ENCODE data around the gene MVK. TPM values are rescaled to one million over a fixed set of nuclear protein-coding genes. Genes with fewer than 3 reads are reported as not detected.
A peak's percentile ranks its signal among the peaks of the same experiment; 100 is the strongest.

MVK gene
- polyA plus RNA-seq (ENCODE audit: insufficient read length) = 15.6 TPM

DNA sequence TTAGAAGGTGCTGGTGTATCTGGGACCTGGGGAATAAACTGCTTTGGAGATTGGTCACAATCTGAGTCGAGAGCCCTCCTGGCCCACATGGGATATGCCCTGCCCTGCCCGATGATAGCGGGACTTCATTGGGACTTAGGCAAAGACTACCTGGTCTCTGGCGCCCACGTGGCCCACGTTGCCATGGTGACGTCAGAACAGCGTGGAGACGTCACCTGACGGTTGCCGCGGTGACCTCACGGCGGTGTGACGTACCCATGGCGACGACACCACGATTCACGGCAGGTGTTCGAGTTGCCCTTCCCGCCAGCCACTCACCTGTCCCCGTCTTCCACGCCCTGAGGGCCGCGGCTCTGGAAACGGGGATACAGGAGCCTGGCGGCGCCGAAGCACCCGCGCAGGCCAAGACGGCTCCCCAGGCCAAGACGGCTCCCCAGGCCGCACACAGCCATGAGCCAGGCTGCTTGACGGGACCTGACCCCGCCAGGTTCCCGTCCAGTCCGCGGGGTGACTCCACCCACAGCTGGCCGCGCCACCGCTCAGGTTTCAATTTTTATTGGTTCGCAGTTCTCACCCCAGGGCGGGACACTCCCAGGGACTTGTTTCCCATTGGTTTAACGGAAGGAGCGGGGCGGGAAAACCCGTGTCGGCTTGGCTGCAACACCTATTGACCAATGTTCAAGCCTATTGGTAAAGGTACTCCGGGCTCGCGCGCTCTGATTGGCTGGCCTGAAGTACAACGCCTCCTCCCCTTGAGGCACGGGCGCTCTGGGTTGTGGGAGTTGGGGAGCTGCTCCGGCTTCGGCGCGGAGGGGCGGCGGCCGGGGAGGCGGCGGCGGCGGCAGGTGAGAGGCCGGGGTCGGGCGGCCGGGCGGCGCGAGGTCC, at the start of gene MVK, which contains the start of gene MMAB:
Gene MVK, plus strand, starts transcription at position 766 of the 885 bp plus-strand sequence. CDS start 1,029 bp downstream, outside the sequence.
Gene MMAB, minus strand, starts transcription at position 476 of the 885 bp plus-strand sequence. Its CDS starts 24 bp downstream, at position 452.
- DNase-seq (ENCODE audit: low read depth) = peak; percentile 96

DNA sequence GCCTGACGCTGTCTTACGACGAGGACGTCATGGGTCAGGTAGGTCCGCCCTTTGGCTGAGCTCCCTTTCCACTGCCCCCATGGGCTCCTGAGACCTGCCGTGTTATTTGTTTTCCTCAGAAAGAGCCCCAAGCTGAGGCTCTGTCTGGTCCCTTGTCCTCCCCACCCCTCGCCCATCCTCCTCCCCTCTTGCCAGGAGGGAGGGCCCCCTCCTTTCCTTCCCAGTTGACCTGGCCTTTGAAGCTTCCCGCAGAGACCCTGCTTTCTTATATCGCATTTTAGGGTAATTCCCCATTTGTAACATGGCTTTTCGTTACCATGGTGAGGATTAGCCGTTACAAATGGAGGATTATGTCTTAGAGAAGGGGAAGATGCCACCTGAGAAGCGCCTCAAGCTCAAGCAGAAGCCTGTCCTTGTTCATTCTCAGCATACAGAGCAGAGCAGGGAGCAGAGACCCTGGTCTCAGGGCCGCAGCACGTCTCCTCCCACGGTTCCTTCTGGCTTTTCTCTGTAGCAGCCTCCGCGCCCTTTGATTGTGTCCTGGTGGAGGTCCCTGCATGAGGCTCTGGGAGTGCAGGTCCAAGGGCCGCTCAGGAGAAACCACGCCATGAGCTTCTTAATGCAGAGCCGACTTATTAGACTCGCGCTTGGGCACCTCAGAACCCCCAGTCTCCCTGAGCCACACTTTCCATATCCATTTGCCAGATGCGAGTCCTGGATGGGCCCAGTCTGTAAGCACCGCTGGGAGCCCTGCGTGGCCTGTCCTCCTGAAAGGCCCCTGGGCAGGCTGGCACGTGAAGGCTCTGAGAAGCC, 48.9 kb upstream of the MVK start:
- DNase-seq (ENCODE audit: low read depth) = no peak

DNA sequence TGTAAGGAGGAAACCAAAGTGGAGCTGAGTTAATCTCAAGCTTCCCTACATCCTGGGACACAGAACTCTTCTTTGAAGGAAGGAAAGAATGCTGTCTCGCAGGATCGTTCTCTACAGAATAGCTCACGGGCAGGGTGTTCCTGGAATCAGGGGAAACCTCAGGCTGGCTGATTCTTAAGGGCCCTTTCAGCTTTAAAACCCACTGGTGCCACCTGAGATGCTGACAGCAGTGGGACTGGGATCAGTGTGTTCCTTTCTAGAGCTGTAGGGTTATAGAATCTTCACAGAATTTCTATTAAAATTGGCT, 48.4 kb upstream of the MVK start:
- no peak for DNase-seq (ENCODE audit: low read depth)

DNA sequence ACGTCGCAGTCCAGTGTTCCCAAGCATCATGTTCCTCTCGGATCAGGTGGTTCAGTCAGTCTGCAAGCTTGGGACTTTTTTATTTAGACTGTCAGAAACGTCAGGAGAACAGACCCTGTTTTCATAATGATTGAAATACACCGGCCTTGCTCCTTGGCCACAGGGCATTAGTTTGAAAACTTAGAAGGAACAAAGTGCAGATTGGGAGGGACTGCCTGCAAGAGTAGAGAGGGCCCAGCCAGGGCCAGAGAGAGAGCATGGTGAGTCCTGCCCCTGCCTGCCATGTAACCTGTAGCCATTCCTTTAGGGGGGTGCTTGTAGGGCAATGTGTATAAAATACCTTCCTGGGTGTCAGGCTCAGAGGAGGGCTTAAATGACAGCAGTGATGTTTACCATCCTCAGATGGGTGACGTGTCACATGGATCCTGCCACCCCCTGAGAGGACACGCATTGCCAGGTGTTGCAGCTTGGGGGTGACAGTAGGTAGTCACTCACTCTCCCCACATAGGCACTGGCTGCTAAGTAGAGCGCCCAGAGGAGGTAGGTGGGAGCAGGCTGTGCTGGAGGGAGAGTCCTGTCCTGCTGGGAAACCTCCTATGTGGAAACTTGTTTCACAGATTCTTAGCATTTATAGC, 46.0 kb upstream of the MVK start:
- no peak for DNase-seq (ENCODE audit: low read depth)

DNA sequence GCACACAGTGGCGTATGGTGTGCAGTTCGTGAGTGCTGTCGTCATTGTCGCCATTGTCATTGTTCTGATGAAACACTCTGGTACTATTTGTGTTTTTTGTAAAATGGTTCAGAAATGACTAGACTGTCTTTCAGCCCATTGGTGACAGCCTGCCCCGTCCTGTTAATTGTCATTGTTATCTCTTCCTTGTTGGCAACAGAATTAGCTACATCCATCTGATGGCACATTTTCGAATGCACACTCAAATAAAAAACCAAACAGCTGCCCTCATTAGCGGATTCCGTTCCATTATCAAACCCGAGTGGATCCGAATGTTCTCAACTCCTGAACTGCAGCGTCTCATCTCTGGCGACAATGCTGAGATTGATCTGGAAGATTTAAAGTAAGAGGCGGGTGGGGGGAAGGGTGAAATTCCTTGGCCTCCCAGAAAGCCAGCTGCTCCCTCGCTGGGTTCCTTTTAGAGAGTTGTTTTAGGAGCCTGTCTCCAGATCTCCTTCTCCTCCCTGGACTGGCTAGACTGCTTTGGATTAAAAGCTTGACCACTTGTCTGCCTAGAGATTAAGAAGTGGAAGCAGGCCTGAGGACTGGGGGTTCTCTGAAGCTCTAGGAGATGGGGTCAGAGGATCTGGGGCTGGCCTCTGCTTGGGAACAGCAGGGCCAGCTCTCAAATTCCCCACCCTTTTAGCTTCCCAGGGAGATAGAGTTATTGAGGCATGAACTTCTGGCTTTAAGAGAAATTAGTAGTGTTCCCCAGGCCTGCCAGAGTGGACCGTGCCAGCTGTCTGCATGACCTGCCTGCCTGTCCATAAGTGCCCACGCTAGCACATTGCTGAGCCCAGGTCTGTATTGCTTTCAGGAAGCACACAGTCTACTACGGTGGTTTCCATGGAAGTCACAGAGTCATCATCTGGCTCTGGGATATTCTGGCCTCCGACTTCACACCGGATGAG, 43.6 kb upstream of the MVK start:
- DNase-seq (ENCODE audit: low read depth) = no peak

DNA sequence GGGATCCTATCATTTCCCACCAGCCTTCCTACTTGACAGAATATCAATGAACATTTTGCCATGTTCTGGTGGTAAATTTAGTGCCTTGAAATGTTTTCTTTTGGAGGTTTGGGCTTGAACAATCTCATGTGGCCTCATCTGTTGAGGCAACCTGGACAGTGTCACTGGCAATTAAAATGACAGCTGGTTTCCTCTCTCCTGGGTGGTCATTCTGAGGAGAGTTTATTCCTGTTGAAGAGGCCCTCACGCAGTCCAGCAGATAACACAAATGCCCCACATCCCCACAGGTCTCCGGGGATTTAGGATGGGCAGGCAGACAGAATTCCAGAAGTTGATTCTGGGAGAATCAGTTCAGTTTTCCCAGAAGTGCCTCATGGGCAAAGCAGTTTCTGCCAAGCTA, 42.2 kb upstream of the MVK start:
- no peak for DNase-seq (ENCODE audit: low read depth)

DNA sequence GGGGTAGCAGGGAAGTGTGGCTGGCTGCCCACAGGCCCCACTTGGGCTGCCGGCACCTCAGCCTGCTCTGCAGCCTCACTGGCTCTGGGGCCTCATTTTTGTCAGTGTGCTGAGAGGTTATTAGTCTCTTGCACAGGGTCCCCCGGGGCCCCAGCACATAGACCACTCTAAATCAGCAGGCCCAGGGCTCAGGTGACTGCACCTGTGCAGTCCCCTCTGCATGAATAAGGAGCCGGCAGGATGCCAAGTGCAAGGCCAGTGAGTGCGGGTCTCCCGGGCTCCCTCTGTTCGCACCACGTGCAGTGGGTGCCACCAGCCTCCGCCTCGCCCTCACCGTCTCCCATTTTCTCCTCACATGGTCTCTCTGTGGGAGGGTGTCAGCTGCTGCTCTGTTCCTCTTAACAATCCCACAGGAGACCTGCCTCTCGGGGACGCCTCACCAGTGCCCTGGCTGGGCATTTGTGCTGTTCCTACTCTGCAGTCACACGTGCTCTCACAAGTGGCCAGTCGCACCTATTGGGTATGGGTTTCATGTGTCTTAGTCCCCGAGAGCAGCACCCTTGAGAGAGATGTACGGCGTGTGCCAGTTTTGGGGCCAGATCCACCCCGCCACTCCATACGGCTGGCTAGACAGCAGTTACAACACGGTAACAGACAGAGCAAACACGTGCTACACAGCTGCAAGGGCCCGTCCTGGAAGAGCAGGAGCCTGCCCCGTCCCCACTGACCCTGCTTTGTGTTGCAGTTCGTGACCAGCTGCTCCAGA, 40.7 kb upstream of the MVK start:
- DNase-seq (ENCODE audit: low read depth) = no peak

DNA sequence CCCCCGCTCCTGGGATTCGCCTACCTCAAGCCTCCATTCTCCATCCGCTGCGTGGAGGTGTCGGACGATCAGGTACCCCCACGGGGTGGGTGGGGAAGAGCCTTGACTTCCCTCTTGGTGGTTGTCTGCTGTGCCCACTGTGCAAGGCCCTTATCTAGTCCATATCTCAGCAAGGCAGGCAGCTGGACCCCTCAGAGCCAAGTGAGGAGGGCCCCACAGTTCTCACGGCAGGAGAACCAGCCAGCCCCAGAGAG, 40.2 kb upstream of the MVK start:
- DNase-seq (ENCODE audit: low read depth) = no peak

DNA sequence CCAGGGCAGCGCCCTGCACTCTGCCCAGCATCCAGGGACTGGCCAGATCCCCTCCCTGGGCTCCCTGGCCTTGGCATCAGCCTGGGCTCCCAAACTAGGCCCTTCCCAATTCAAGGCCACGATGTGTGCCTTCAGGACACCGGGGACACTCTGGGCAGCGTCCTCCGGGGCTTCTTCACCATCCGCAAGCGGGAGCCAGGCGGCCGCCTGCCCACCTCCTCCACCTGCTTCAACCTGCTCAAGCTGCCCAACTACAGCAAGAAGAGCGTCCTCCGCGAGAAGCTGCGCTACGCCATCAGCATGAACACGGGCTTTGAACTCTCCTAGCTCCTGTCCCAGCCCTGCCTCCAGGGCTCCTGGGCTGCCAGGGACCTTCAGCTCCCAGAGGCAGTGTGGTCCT, 39.1 kb upstream of the MVK start:
- DNase-seq (ENCODE audit: low read depth) = no peak

DNA sequence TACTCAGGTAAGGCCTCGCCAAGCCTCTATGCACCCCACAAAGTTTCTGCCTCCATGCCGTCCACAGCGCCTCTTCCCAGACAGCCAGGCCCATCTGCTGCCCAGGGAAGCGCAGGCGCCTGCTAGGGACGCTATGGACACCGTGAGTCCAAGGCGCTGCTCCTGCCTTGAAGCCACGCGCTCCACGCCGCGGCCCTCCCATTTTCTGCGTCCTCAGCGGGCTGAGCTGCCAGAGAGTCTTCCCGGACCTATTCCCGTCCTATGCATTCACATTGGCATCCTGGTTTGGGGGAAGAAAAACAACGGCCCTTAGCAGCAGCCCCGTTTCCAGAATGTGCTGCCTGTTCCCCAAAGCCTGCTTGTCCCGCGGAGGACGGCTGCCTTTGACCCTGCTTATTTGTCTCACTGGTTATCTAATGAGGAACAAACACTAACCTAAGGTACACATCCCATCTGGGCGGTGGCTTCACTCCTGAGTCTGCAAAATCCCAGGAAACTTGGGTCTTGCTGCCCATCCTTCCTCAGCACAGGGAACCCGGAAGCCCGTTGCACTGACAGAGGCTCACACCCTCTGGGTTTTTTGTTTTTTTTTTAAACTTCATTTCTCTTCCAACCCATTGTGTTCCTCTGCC, 38.2 kb upstream of the MVK start:
- DNase-seq (ENCODE audit: low read depth) = no peak

DNA sequence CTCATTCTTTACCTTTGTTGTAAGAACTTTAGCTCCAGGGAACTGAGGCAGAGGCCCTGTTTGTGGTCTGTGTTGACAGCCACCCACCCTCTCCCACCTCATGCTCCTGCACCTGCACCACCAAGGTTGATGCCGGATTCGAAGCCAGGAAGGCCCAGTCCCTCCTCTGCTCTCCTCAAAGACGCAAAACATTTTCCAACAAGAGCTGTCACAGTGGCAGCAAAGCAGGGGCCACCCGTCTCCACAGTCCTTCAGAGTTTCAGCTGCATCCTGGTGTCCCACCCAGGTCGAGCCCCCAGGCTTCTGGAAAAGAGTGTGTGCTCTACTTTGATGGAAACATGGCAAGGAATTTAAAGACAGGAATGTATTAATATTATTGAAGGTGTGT, 37.7 kb upstream of the MVK start:
- no peak for DNase-seq (ENCODE audit: low read depth)

DNA sequence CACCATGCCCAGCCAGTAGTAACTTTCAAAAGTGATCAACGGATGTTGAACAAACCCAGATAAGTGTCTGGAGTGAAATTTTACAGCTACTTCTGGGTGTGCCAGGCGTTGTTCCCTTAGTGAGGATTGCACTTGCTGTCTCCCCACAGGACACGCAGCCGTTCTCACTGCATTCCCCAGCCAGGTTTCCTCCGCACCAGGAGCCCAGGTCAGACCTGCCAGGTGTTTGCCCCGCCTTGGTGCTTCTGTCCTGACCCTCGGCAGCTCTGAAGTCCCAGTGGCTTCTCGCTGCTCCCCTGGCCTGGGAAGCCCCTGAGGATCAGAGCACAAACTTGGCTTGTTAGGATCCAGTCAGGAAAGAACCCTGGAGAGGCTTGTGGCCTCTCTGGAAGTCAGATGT, 36.5 kb upstream of the MVK start:
- DNase-seq (ENCODE audit: low read depth) = no peak

DNA sequence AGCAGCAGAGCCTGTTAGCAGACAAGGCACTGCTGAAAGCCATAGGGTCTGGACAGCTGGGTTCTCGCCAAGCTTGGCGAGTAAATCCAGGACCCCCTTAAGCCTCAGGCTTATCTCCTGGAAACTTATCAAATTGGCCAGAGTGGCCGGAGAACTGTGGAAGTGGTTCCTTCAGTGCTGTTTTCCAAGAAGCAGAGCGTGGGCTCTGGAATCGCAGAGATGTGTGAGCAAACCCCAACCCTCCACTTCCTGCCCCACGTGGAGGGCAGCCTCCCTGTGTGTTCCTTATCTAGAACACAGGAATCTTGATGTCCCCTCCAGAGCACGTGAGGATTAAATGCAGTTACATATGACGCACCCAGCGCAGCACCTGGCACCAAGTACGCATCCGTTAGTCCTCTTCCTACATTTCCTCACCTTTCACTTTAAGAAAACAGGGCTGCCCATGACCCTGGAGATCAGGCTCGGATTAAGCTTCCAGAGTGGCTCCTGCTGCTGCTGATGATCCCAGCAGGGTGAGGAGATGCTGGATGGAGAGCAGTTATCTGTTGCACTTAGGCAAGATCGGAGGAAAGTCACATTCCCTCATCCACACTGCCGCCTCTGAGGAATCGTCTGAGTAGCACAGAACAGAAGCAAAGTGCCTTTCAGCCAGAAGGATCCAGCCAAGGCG, 35.3 kb upstream of the MVK start:
- no peak for DNase-seq (ENCODE audit: low read depth)

DNA sequence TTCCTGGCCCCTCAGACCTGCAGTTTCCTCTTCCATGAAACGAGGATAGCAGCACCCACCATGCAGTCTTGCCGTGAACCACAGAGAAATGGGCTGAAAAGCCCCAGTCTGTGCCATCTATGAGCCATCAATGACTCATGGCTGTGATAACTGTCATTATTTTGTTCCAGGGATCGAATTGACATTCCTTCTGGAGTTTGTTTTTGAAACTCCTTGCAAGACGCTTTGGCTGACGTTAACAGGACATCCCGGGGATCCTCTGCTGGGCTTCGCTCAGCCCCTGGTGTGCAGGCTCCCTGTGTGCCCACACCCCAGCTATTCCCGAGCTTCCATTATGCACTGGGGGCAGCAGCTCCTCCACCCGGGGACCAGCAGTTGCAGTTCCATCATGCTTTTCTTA, 34.1 kb upstream of the MVK start:
- DNase-seq (ENCODE audit: low read depth) = no peak

DNA sequence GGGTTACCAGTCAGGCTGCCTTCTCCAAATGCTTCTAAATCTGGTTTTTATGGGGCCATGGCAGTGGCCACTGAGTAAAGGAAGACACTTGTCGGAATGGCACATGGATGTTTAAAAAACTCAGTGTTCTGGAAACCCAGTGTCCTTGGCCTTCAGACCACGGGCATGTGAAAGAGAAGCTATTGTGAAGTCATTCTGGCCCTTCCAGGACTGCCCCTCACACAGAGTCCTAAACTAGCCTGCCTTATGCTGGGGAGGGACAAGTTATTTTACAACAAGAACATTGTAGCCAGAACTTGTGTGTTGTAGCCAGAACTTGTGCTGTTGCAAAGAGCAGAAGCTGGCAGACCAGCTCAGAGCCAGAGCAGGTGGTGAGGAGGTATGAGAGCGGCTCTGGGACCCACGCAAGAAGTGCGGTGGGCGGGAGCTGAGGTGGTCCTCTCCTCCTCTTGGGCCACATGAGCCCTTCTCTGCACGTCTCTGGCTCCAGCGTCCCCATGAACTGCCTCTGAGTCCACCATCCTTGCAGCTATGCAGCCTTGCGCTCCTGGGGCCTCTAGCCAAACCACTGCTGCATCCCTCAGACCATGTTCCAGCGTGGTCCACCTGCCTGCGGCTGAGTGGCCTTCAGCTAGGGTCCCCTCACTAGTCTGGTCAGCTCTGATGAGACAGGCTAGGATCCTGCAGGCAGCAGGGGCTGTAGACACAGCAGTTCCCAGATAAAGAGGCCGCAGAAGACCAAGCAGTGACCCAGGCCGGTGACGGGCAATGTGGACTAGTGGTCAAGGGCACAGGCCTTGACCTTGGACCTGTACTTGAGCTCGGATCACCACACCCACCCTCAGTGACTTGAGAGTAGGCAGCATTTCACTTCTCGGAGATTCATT, 32.8 kb upstream of the MVK start:
- DNase-seq (ENCODE audit: low read depth) = no peak

DNA sequence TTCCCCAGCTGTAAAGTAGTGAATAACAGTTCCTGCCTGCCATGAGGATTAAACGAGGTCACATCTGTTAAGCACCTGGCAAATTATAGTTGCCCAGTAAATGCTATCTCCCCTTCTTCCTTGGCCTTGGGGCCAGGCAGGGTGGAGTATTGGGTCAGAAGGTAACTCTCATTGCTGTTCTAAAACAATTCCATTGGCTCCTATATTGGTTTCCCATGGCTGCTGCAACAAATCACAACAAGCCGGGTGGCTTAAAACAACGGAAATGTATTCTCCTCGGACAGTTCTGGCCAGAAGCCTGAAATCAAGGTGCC, 32.2 kb upstream of the MVK start:
- no peak for DNase-seq (ENCODE audit: low read depth)

DNA sequence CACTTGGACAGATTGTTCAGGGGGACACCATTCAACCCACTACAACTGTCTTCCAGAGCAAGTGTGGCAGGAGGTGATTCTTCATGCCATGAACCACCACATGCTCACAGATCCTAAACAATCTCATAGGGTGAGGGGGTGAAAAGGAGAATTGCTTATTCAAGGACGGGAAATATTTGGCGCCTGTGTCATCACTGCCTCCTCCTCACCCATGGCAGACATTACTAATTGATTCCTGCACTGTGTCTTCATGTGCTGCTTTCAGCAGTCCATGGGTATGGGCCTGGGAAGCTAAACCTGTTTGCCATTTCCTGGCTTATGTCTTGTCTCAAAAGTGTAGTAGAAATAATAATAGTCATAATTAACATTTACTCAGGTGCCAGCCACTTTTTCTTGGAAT, 31.6 kb upstream of the MVK start:
- no peak for DNase-seq (ENCODE audit: low read depth)

DNA sequence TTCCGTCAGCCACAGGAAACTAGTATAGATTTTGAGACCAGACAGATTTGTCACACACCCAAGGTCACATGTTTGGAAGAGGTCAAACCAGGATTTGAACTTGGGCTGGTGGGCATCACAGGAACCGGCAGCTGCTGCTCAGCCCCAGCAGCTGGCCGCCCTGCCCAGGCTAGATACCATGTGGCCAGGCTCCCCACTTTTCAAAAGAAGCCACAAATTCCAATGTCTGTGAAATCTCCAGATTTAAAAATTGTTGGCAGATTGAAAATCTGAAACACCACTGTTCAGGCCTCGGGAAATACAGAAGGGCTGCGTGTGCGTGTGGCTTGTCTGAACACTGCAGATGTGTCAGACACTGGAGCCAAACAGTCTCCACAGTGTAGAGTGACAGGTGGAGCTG, 30.7 kb upstream of the MVK start:
- DNase-seq (ENCODE audit: low read depth) = no peak

DNA sequence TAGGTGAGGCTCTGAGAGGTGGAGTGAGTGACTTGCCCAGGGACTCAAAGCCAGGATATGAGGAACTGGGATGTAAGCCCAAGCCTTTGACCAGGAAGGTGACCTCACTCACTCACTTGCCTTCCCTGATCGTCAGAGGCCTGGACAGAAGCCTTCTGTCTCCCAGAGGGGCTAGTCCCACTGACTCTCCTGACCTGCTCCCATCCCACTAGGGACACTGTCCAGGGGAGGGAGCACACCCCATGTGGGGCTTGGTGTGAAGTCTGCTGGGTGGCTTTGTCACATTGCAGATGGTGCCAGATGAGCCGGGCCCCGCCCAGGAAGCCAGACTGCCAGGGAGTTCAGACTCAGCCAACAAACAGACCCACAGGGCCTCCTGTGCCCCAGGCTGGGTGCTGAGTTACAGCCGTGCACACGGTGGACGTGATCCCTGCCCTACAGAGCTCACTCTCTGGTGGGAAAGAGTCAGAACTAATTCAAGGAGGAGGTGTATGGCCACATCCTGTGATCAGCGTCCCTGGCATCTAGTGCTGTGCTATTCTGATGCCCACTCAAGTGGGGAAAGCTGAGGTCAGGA, 28.6 kb upstream of the MVK start:
- no peak for DNase-seq (ENCODE audit: low read depth)

All from forelimb muscle (tissue), 1 donor.